ENCODE measurements around the gene NPC1. TPM values are rescaled to one million over a fixed set of nuclear protein-coding genes. Genes with fewer than 3 reads are reported as not detected.

The NPC1 gene
- 129 and 204 TPM in 2 replicates for total RNA-seq
- 36.0 and 41.0 TPM in 2 replicates for polyA plus RNA-seq
- polyA plus RNA-seq (2012), result 23.7 and 27.4 TPM in 2 replicates
- 86.0 and 195 TPM in 2 replicates for polyA minus RNA-seq (ENCODE audit: low replicate concordance)

DNA sequence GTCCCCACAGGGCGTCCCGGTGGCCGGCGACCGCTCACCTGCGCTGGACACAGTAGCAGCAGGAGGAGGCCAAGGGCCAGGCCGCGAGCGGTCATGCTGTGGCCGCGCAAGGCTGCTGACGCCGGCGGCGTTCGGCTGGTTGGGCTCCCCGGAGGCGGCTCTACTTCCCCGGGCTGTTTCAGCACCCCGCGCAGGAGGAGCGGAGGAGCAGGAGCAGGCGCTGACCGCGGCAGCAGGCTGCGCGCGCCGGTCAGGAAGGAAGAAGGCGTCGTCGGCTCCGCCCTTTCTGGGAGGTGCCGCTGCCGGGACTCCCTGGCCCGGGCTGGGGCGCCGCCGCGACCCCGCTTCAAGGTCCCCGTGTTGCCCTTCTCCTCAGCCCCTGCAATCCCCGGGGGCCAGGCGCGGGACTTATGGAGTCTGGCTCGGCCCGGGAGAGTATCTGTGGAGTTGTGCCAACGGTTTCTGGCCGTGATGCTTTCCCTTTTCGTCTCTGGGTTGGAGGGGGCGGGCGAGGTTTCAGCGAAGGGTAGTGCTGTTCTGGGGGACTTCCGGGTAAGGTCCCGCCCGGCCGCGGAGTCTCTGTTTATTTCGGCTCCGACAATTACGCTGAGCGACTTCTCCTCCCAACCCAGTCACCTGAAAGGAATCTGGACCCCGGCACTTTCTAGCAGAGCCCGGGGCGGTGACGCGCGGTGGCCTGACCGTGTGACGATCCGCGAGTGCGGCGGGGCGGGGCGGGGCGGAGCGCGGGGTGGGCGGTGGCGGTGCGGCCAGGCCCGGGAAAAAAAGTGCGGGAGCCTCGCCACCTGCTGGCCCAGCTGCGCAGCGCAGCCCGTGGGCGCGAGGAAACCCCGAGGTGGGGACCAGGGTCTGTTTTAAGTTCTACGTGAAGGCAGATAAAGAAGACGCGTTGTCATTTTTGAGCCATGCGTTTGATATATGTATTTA, at the start of gene NPC1:
Gene NPC1 (minus strand): TSS at position 258 of the 948 bp plus-strand sequence. CDS start 163 bp downstream, at position 95.
- Histone ChIP-seq H3K4me3 (replicated peaks in 1 of 4; ENCODE audit: control extremely low read depth in 1 of 4, insufficient read depth in 1 of 4, low read depth in 3 of 4, low read length in 4 of 4) (peak within 1 kb of the TSS; percentile 70 to 95 (median 88)), H3K9ac (ENCODE audit: insufficient read depth, low read length) (peak within 1 kb of the TSS; percentile 99), H3K36me3 (ENCODE audit: control insufficient read depth, insufficient read depth, low read length) (no peaks in the 10 kb centered on the region), H4K20me1 (ENCODE audit: control insufficient read depth, extremely low read depth, insufficient read depth, low read length) (no peaks in the 10 kb centered on the region), H3K9me3 (ENCODE audit: control insufficient read depth, insufficient read depth, low read depth, low read length) (no peaks in the 10 kb centered on the region), H3K27ac (ENCODE audit: insufficient read depth, low read length) (peak within 1 kb of the TSS; percentile 99), H3K79me2 (ENCODE audit: control insufficient read depth, insufficient read depth, low read length) (peaks cover 24% of the 10 kb centered on the region), H2AFZ (ENCODE audit: low read length) (peak within 1 kb of the TSS; percentile 75), H3K4me2 (ENCODE audit: extremely low read depth, insufficient read depth, low read length) (peak within 1 kb of the TSS; percentile 92), H3K4me1 (ENCODE audit: control insufficient read depth, extremely low read depth, insufficient read depth, low read length) (peaks cover 8% of the 10 kb centered on the region), H3K27me3 (ENCODE audit: control insufficient read depth, insufficient read depth, low read length) (no peaks in the 10 kb centered on the region)
- TF ChIP-seq CTCF (conservative IDR thresholded peaks at IDR 0.05 in 1 of 2, IDR thresholded peaks at IDR 0.05 in 1 of 2; ENCODE audit: low read depth in 1 of 2, low read length in 2 of 2) (peak; percentile 73 to 80), EZH2 (IDR thresholded peaks at IDR 0.05; ENCODE audit: low read length, missing control alignments) (no peak)
- peak; percentile 92 to 93 for DNase-seq (ENCODE audit: low read depth in 2 of 2)

DNA sequence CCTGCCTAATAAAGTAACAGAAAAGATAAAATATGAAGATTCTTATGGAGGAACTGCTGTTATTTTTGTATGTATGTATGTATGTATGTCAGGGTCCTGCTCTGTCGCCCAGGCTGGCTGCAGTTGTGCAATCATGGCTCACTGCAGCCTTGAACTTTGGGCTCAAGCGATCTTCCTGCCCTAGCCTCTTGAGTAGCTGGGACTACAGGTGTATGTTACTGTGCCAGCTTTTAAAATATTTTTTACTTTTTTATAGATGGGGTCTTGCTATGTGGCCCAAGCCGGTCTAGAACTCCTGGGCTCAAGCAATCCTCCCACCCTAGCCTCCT, 49.7 kb upstream of the NPC1 start:
- H3K4me3 ChIP-seq (replicated peaks in 1 of 4; ENCODE audit: control extremely low read depth in 1 of 4, insufficient read depth in 1 of 4, low read depth in 3 of 4, low read length in 4 of 4), result no peak overlapping the region
- no peaks in the 10 kb centered on the region for H3K4me1 ChIP-seq (ENCODE audit: control insufficient read depth, extremely low read depth, insufficient read depth, low read length)
- H3K9me3 ChIP-seq (ENCODE audit: control insufficient read depth, insufficient read depth, low read depth, low read length), result no peaks in the 10 kb centered on the region
- peaks cover 4% of the 10 kb centered on the region for H3K27me3 ChIP-seq (ENCODE audit: control insufficient read depth, insufficient read depth, low read length)
- H3K4me2 ChIP-seq (ENCODE audit: extremely low read depth, insufficient read depth, low read length), result no peak overlapping the region
- H3K9ac ChIP-seq (ENCODE audit: insufficient read depth, low read length), result no peak overlapping the region
- DNase-seq (ENCODE audit: low read depth in 2 of 2), result no peak
- no peaks in the 10 kb centered on the region for H3K79me2 ChIP-seq (ENCODE audit: control insufficient read depth, insufficient read depth, low read length)
- H3K36me3 ChIP-seq (ENCODE audit: control insufficient read depth, insufficient read depth, low read length), result no peaks in the 10 kb centered on the region
- TF ChIP-seq EZH2 (IDR thresholded peaks at IDR 0.05; ENCODE audit: low read length, missing control alignments), result no peak
- no peak overlapping the region for H3K27ac ChIP-seq (ENCODE audit: insufficient read depth, low read length)
- no peak overlapping the region for H2AFZ ChIP-seq (ENCODE audit: low read length)
- H4K20me1 ChIP-seq (ENCODE audit: control insufficient read depth, extremely low read depth, insufficient read depth, low read length), result no peaks in the 10 kb centered on the region

GRCh38 chr18:23635283-23636070, 49.2 kb upstream of the NPC1 start:
- Histone ChIP-seq H3K4me2 (ENCODE audit: extremely low read depth, insufficient read depth, low read length) (no peak overlapping the region), H4K20me1 (ENCODE audit: control insufficient read depth, extremely low read depth, insufficient read depth, low read length) (no peaks in the 10 kb centered on the region), H3K4me1 (ENCODE audit: control insufficient read depth, extremely low read depth, insufficient read depth, low read length) (no peaks in the 10 kb centered on the region), H3K4me3 (replicated peaks in 1 of 4; ENCODE audit: control extremely low read depth in 1 of 4, insufficient read depth in 1 of 4, low read depth in 3 of 4, low read length in 4 of 4) (no peak overlapping the region), H3K27ac (ENCODE audit: insufficient read depth, low read length) (no peak overlapping the region), H3K9ac (ENCODE audit: insufficient read depth, low read length) (no peak overlapping the region), H3K9me3 (ENCODE audit: control insufficient read depth, insufficient read depth, low read depth, low read length) (no peaks in the 10 kb centered on the region), H3K27me3 (ENCODE audit: control insufficient read depth, insufficient read depth, low read length) (no peaks in the 10 kb centered on the region), H3K36me3 (ENCODE audit: control insufficient read depth, insufficient read depth, low read length) (no peaks in the 10 kb centered on the region), H3K79me2 (ENCODE audit: control insufficient read depth, insufficient read depth, low read length) (no peaks in the 10 kb centered on the region), H2AFZ (ENCODE audit: low read length) (no peak overlapping the region)
- TF ChIP-seq CTCF (conservative IDR thresholded peaks at IDR 0.05 in 1 of 2, IDR thresholded peaks at IDR 0.05 in 1 of 2; ENCODE audit: low read depth in 1 of 2, low read length in 2 of 2), result no peak
- TF ChIP-seq EZH2 (IDR thresholded peaks at IDR 0.05; ENCODE audit: low read length, missing control alignments), result no peak
- DNase-seq (ENCODE audit: low read depth in 2 of 2), result peak in 1 of 2 donors; percentile 54

Measured in fibroblast of lung (primary cell).